ENCODE measurements around the gene CD82. TPM values are rescaled to one million over a fixed set of nuclear protein-coding genes. Genes with fewer than 3 reads are reported as not detected.
"Not testable (repeated sequence)": the region's sequence is repeated elsewhere in the genome, so short reads cannot be mapped to it uniquely, and the experiment has no call there.

CD82 gene
- polyA plus RNA-seq, 4 donors = 13.1 to 21.6 (median 20.8) TPM

DNA sequence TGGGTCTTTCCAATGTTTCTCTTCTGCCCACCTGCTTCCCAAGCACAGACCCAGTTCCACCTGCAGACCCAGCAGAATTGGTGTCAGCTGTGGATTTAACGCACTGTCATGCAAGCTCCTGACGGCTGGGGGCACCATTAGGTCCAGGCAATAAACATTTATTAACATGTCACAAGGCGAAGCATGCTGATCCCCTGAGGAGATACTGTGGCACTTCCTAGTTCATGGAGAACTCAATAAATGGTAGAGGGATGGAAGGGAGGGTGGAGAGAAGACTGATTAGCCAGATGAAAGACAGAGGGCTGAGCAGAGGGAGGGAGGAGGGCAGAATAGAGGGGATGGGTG, 93.0 kb downstream of the CD82 start:
- no peak for DNase-seq (ENCODE audit: low read depth in 4 of 4, low spot score in 2 of 4)

DNA sequence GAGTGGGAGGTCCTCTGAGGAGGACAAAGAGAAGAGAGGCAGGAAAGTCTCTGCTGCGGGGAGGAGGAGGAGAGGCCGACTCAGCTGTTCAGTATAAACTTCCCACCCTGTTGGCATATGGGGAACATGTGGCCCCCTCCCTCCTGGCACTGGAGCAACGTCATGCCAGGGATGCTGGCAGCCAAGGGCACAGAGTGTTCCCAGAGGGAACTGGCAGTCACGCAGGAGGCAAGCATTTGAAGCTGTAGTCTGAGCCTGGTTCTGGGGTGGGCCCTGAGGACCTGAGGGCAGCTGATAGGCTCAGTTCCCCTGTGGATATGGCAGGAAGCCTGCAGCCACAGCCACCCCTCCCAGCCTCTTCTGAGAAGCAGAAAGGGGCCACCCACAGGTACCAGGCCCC, 94.2 kb downstream of the CD82 start:
- no peak for DNase-seq (ENCODE audit: low read depth in 4 of 4, low spot score in 2 of 4)

DNA sequence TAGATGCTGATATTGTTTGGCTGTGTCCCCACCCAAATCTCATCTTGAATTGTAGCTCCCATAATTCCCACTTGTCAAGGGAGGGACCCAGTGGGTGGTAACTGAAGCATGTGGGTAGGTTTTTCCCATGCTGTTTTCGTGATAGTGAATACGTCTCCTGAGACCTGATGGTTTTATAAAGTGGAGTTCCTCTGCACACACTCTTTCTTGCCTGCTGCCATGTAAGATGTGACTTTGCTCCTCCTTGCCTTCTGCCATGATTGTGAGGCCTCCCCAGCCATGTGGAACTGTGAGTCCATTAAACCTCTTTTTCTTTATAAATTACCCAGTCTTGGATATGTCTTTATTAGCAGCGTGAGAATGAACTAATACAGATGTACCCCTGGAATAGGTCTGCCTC, 95.1 kb downstream of the CD82 start:
- not testable (repeated sequence) for DNase-seq (ENCODE audit: low read depth in 4 of 4, low spot score in 2 of 4)

DNA sequence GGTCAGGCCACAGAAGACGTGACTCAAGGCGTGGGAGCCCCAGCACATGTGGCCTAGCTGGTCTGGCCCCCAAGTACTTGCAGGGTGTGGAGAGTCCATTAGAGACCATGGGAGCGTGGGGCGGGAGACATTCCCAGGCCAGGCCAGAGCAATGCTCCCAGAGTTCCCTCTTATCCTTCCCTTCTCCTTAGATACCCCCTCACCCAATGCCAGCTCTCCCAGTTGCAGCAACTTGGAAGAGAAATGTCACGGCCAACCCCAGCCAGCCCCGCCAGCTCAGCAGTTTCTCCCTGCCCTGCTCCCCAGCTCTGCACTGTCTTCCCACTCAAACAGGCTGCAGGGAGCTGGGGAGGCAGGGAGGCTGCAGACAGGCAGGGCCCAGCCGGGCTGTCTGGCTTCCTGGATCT, 95.9 kb downstream of the CD82 start:
- DNase-seq (ENCODE audit: low read depth in 4 of 4, low spot score in 2 of 4) = no peak

Other genes with a start within 250 kb of the CD82 start
- 10 to 100 TPM; 49.5 to 59.0 (median 55.6) TPM for gene TSPAN18, start 161.3 kb downstream of the CD82 start, polyA plus RNA-seq (ENCODE audit: insufficient read length in 4 of 4)